ENCODE measurements around the gene MGA.

- TF ChIP-seq, protein P1, sequence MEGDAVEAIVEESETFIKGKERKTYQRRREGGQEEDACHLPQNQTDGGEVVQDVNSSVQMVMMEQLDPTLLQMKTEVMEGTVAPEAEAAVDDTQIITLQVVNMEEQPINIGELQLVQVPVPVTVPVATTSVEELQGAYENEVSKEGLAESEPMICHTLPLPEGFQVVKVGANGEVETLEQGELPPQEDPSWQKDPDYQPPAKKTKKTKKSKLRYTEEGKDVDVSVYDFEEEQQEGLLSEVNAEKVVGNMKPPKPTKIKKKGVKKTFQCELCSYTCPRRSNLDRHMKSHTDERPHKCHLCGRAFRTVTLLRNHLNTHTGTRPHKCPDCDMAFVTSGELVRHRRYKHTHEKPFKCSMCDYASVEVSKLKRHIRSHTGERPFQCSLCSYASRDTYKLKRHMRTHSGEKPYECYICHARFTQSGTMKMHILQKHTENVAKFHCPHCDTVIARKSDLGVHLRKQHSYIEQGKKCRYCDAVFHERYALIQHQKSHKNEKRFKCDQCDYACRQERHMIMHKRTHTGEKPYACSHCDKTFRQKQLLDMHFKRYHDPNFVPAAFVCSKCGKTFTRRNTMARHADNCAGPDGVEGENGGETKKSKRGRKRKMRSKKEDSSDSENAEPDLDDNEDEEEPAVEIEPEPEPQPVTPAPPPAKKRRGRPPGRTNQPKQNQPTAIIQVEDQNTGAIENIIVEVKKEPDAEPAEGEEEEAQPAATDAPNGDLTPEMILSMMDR (conservative IDR thresholded peaks at IDR 0.05) = no peak
- TF ChIP-seq EZH2 (IDR thresholded peaks at IDR 0.05; ENCODE audit: low read depth) = no peak
These were observed 28.9 kb downstream of the MGA start for GRCh38 chr15:41689083-41689482.
